Stimulated activated naive CD8-positive, alpha-beta T cell treated with anti-CD3 and anti-CD28 coated beads, Interleukin-15, amount 100 ng/mL, for 72 hours (primary cell): ENCODE measurements around the gene OBSCN.
A peak's percentile ranks its signal among the peaks of the same experiment; 100 is the strongest.

ENCODE experiments used
- ATAC-seq: fragments of 150-1000 bp; cut with Tn5 transposase; 2 replicates; pipeline ENCODE4 v1.10.0; 2021; ENCODE audit warnings: mild to moderate bottlenecking, moderate library complexity
- DNase-seq, 2 donors: peaks; one replicate each; pipeline ENCODE4 v3.0.0; 2021 to 2022
- H3K27ac Mint-ChIP-seq, 2 donors: one replicate each; pipeline ENCODE4 v1.8.0; 2022; ENCODE audit warnings: mild to moderate bottlenecking in 2 of 2, mixed read lengths in 2 of 2, moderate library complexity in 2 of 2
- H3K27me3 Mint-ChIP-seq: one replicate; pipeline ENCODE4 v1.8.0; 2022; ENCODE audit warnings: mixed read lengths
- H3K4me1 Mint-ChIP-seq: one replicate; pipeline ENCODE4 v1.8.0; 2022; ENCODE audit warnings: mild to moderate bottlenecking, mixed read lengths
- H3K4me3 Mint-ChIP-seq, 2 donors: one replicate each; pipeline ENCODE4 v1.8.0; 2022; ENCODE audit warnings: mild to moderate bottlenecking in 2 of 2, mixed read lengths in 2 of 2, moderate library complexity in 1 of 2
- H3K9me3 Mint-ChIP-seq, 2 donors: one replicate each; pipeline ENCODE4 v1.8.0; 2022; ENCODE audit warnings: mixed read lengths in 2 of 2

Gene OBSCN

DNA sequence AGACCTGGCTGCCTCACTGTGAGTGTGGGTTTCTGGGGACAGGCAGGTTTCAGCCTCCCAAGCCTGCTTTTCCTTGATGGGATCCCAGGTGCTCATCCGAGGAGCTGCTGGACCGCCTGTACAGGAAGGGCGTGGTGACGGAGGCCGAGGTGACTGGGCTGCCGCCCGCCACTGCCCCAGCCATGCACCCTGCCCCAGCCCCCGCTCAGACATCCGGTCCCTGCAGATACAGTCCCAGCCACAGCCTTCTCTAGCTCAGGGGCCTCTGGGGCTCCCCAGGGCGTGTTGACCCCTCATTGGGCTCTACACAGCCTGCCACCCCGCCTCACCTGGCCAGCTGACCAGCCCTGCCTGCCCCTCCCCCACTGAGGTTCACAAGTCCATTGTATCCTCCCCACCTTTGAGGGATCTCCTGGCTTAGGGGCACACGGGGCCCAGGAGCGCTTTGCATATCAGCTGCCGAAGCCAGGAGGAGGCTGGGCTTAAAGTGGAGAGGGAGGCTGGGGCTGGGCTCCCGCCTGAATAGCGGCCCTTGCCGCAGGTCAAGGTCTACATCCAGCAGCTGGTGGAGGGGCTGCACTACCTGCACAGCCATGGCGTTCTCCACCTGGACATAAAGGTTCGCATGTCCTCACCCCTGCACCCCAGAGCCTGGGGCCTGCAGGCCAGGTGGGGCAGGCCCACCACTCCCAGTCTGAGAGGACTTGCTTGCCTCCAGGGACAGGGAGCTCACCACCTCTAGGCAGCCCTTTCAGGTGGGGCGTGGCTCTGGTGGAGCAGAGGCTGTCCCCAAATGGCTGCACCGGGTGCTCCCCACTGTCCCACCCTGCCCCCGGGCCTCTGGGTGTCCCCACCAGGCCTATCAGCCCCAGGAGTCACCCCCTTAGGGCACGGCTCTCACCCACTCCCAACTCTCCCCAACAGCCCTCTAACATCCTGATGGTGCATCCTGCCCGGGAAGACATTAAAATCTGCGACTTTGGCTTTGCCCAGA lies 160.3 kb downstream of the OBSCN start:
- ATAC-seq: no peak
- DNase-seq: no peak
- H3K27ac Mint-ChIP-seq: peak overlapping the region in 1 of 2 donors; percentile 31
- no peaks in the 10 kb centered on the region for H3K27me3 Mint-ChIP-seq
- H3K4me1 Mint-ChIP-seq: no peaks in the 10 kb centered on the region
- H3K4me3 Mint-ChIP-seq: no peak overlapping the region
- H3K9me3 Mint-ChIP-seq: no peaks in the 10 kb centered on the region

- DNase-seq: no peak
- Mint-ChIP-seq H3K27me3 (no peaks in the 10 kb centered on the region), H3K4me1 (no peaks in the 10 kb centered on the region), H3K9me3 (no peaks in the 10 kb centered on the region), H3K27ac (peak overlapping the region in 1 of 2 donors; percentile 31), H3K4me3 (no peak overlapping the region)
- no peak for ATAC-seq
Measured at GRCh38 chr1:228368801-228369607, 161.2 kb downstream of the OBSCN start.

DNA sequence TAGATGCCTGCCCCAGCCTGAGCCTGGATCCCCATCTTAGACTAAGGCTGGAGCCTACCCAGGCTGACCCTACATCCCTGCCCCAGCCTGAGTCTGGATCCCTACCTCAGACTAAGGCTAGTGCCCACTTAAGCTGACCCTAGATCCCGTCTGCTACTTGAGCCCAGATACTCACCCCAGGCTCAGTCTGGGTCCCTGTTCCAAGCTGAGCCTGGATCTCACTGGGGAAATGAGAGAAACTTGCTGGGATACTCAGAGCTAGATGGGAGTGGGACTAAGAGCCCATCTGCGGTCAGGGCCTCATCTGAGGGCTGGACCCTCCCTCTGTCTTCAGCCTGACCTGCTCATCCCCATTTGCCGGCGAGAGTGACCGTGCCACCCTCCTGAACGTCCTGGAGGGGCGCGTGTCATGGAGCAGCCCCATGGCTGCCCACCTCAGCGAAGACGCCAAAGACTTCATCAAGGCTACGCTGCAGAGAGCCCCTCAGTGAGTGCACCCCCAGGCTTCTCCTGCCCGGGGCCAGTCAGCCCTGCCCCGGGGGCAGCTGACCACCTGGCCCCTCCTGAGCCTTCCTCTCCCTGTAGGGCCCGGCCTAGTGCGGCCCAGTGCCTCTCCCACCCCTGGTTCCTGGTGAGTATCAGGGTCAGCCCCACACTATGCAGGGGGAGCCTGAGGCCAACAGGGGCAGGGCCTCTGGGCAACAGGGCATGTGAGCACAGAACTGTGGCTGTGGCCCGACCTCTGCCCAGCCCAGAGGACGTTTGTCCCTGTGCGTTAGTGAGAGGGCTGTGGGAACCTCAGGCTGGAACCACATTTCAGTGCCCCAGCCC lies 162.0 kb downstream of the OBSCN start:
- DNase-seq (no peak), ATAC-seq (no peak)
- Mint-ChIP-seq H3K4me1 (no peaks in the 10 kb centered on the region), H3K9me3 (no peaks in the 10 kb centered on the region), H3K27me3 (no peaks in the 10 kb centered on the region), H3K4me3 (no peak overlapping the region), H3K27ac (no peak overlapping the region)

DNA sequence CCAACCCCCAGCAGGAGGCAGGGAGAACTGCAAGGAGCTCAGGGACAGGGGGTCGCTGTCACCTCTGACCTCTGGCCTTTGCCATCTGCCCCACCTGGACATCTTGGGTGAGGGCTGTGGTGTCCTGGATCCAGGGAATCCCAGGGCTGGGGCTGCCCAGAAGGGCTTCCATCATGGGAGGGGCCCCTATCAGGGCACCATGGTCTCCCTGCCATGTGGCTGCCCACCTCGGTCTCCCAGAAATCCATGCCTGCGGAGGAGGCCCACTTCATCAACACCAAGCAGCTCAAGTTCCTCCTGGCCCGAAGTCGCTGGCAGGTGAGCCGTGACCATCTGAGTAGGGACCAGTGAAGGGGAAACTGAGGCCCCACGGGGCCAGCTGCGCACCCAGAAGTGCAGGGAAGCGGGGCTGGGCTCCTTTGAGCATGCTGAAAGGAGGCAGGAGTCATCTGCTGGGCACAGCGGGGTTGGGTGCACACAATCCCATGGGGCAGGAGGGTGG lies 162.6 kb downstream of the OBSCN start:
- ATAC-seq (no peak), DNase-seq (no peak)
- H3K9me3 Mint-ChIP-seq: no peaks in the 10 kb centered on the region
- no peak overlapping the region for H3K4me3 Mint-ChIP-seq
- no peaks in the 10 kb centered on the region for H3K27me3 Mint-ChIP-seq
- no peaks in the 10 kb centered on the region for H3K4me1 Mint-ChIP-seq
- H3K27ac Mint-ChIP-seq: no peak overlapping the region

DNA sequence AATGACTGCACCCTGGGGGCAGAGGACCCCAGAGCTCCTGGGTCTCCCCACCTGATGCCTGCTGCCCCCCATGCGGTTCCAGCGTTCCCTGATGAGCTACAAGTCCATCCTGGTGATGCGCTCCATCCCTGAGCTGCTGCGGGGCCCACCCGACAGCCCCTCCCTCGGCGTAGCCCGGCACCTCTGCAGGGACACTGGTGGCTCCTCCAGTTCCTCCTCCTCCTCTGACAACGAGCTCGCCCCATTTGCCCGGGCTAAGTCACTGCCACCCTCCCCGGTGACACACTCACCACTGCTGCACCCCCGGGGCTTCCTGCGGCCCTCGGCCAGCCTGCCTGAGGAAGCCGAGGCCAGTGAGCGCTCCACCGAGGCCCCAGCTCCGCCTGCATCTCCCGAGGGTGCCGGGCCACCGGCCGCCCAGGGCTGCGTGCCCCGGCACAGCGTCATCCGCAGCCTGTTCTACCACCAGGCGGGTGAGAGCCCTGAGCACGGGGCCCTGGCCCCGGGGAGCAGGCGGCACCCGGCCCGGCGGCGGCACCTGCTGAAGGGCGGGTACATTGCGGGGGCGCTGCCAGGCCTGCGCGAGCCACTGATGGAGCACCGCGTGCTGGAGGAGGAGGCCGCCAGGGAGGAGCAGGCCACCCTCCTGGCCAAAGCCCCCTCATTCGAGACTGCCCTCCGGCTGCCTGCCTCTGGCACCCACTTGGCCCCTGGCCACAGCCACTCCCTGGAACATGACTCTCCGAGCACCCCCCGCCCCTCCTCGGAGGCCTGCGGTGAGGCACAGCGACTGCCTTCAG lies 163.3 kb downstream of the OBSCN start:
- Mint-ChIP-seq H3K4me3 (no peak overlapping the region), H3K27me3 (no peaks in the 10 kb centered on the region), H3K27ac (no peak overlapping the region), H3K4me1 (no peaks in the 10 kb centered on the region), H3K9me3 (no peaks in the 10 kb centered on the region)
- DNase-seq: no peak
- ATAC-seq: peak; percentile 14

GRCh38 chr1:228371741-228372182 lies 163.9 kb downstream of the OBSCN start:
- H3K27me3 Mint-ChIP-seq: no peaks in the 10 kb centered on the region
- no peak overlapping the region for H3K27ac Mint-ChIP-seq
- no peak overlapping the region for H3K4me3 Mint-ChIP-seq
- H3K4me1 Mint-ChIP-seq: no peaks in the 10 kb centered on the region
- H3K9me3 Mint-ChIP-seq: no peaks in the 10 kb centered on the region
- DNase-seq (no peak), ATAC-seq (no peak)

DNA sequence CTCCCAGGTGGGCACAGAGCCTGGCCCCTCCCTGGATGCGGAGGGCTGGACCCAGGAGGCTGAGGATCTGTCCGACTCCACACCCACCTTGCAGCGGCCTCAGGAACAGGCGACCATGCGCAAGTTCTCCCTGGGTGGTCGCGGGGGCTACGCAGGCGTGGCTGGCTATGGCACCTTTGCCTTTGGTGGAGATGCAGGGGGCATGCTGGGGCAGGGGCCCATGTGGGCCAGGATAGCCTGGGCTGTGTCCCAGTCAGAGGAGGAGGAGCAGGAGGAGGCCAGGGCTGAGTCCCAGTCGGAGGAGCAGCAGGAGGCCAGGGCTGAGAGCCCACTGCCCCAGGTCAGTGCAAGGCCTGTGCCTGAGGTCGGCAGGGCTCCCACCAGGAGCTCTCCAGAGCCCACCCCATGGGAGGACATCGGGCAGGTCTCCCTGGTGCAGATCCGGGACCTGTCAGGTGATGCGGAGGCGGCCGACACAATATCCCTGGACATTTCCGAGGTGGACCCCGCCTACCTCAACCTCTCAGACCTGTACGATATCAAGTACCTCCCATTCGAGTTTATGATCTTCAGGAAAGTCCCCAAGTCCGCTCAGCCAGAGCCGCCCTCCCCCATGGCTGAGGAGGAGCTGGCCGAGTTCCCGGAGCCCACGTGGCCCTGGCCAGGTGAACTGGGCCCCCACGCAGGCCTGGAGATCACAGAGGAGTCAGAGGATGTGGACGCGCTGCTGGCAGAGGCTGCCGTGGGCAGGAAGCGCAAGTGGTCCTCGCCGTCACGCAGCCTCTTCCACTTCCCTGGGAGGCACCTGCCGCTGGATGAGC lies 164.5 kb downstream of the OBSCN start:
- Mint-ChIP-seq H3K4me1 (no peaks in the 10 kb centered on the region), H3K4me3 (no peak overlapping the region), H3K27me3 (no peaks in the 10 kb centered on the region), H3K9me3 (no peaks in the 10 kb centered on the region), H3K27ac (no peak overlapping the region)
- DNase-seq (no peak), ATAC-seq (no peak)

GRCh38 chr1:228373004-228373680 lies 165.3 kb downstream of the OBSCN start:
- Mint-ChIP-seq H3K4me1 (no peaks in the 10 kb centered on the region), H3K27me3 (no peaks in the 10 kb centered on the region), H3K4me3 (no peak overlapping the region), H3K9me3 (no peaks in the 10 kb centered on the region), H3K27ac (no peak overlapping the region)
- DNase-seq: no peak
- ATAC-seq: no peak

DNA sequence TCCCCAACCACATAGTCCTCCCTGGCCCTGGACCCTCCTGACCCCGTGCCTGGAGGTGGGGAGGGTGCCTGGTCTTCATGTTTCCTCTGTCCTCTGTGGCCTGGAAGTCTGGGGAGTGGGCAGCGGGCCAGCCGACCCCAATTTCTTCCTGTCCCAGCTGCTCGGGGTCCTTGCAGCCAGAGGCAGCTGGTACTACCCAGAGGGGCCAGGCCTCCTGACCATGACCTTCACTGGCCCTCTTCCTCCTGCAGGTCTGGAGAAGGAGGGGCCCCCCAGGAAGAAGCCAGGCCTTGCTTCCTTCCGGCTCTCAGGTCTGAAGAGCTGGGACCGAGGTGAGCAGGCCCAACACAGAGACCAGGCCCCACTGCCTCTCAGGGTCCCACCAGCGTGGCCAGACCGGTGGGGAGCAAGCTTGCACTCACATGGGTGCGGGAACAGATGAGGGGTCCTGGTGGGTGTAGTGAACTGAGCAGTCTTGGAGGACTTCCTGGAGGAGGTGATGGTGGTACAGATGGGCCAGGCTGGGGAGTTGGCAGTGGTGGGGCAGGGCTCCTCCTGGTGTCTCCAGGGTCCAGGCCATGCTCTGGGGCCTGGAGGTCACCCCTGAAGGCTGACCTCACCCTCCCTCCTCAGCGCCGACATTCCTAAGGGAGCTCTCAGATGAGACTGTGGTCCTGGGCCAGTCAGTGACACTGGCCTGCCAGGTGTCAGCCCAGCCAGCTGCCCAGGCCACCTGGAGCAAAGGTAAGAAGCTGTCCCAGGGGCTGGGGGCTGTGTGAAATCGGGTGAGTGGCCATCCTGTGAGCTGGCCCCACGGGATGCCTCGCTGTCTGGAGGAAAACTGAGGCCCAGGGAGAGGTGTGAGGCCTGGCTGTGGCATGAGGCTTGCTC lies 166.1 kb downstream of the OBSCN start:
- ATAC-seq: no peak
- Mint-ChIP-seq H3K27ac (no peak overlapping the region), H3K4me3 (no peak overlapping the region)

GRCh38 chr1:228374711-228375577 lies 167.1 kb downstream of the OBSCN start:
- no peak overlapping the region for H3K4me3 Mint-ChIP-seq
- DNase-seq: no peak

More for the DNA sequence above, 166.1 kb downstream of the OBSCN start:
- peaks cover 6% of the 10 kb centered on the region for H3K4me1 Mint-ChIP-seq
- DNase-seq: no peak
- peaks cover 5% of the 10 kb centered on the region for H3K27me3 Mint-ChIP-seq
- H3K9me3 Mint-ChIP-seq: no peaks in the 10 kb centered on the region

GRCh38 chr1:228375578-228376261 lies 167.9 kb downstream of the OBSCN start:
- no peak overlapping the region for H3K4me3 Mint-ChIP-seq
- no peak for ATAC-seq
- H3K4me1 Mint-ChIP-seq: peaks cover 10% of the 10 kb centered on the region
- no peaks in the 10 kb centered on the region for H3K9me3 Mint-ChIP-seq
- DNase-seq: no peak
- H3K27ac Mint-ChIP-seq: no peak overlapping the region
- H3K27me3 Mint-ChIP-seq: peaks cover 23% of the 10 kb centered on the region

More at GRCh38 chr1:228374711-228375577, 167.1 kb downstream of the OBSCN start:
- Mint-ChIP-seq H3K4me1 (peaks cover 10% of the 10 kb centered on the region), H3K27ac (no peak overlapping the region), H3K9me3 (no peaks in the 10 kb centered on the region), H3K27me3 (peaks cover 15% of the 10 kb centered on the region)
- ATAC-seq: no peak
